Measurements from ENCODE around the gene RAB28. TPM values are rescaled to one million over a fixed set of nuclear protein-coding genes. Genes with fewer than 3 reads are reported as not detected.
A peak's percentile ranks its signal among the peaks of the same experiment; 100 is the strongest.

RAB28 gene
- total and polyA plus RNA-seq, 9 of the 15 experiments (the other 6 are each of a cell fraction or from before 2014, with no cell fraction given) = 6.7 to 40.4 (median 23.0) TPM

DNA sequence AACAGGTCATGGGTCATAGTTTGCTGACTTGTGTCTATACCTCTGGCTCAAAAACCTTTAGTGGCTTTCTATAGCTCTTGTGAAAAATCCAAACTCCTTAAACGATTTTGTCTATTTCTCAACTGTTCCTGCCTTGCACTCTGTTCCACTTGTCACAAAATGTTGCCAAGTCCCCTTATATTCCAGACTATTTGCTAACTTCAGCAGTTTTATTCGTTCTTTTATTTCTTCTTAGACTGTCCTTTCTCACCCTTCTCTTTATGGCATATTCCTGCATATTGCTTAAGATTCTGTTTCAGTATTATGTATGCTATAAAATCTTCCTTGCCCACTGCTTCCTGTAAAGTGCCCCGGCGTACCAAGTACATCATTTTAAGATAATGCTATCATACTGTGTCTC, 80.8 kb downstream of the RAB28 start:
- ATAC-seq (no peak), FAIRE-seq (no peak), DNase-seq (ENCODE audit: extremely low read depth in 1 of 4, low spot score in 3 of 4) (no peak)
- POLR2A ChIA-PET = no interaction called here
- no TSS peak for BruUV-seq (replicated peaks)
- Histone ChIP-seq H3K4me3 (no peak overlapping the region), H3K27me3 (ENCODE audit: control insufficient read depth in 2 of 2, insufficient read depth in 2 of 2, low read length in 2 of 2) (no peaks in the 10 kb centered on the region), H3K36me3 (ENCODE audit: control insufficient read depth, insufficient read depth, low read length) (no peaks in the 10 kb centered on the region), H3K4me1 (replicated peaks in 1 of 2; ENCODE audit: control insufficient read depth in 2 of 2, insufficient read depth in 2 of 2, low read length in 2 of 2) (peaks cover 4 to 9% of the 10 kb centered on the region in 2 experiments; a peak in 3 of 5 replicates), H2AFZ (ENCODE audit: low read depth, low read length) (no peak overlapping the region), H4K20me1 (replicated peaks; ENCODE audit: control insufficient read depth, insufficient read depth, low read length) (no peaks in the 10 kb centered on the region), H3K9me1 (ENCODE audit: control insufficient read depth, insufficient read depth, low read length) (no peaks in the 10 kb centered on the region), H3K27ac (ENCODE audit: extremely low read depth, low read depth, low read length) (no peak overlapping the region), H3K79me2 (ENCODE audit: control insufficient read depth, insufficient read depth, low read length) (peaks cover 3% of the 10 kb centered on the region; the same call in 1 of the 3 replicates), H3K9me3 (replicated peaks; ENCODE audit: control insufficient read depth, insufficient read depth, low read depth, low read length) (no peaks in the 10 kb centered on the region), H3K4me2 (ENCODE audit: insufficient read depth, low read length) (no peak overlapping the region), H3K9ac (ENCODE audit: insufficient read depth in 1 of 2, low read depth in 2 of 2, low read length in 2 of 2) (no peak overlapping the region)
- 69% methylated on average over 4 of the region's 4 CpGs for WGBS (ENCODE audit: insufficient coverage, low coverage, missing lambda C conversion rate)
- in situ Hi-C loops (cut with MboI) = no loop called here
- TF ChIP-seq ZFP30 (CRISPR knock-in tag; IDR thresholded peaks at IDR 0.05; ENCODE audit: borderline replicate concordance) (no peak), C11orf30 (IDR thresholded peaks at IDR 0.05; ENCODE audit: low read depth) (0 out of 2 replicates have a peak, but pooled peaks have one; percentile 25), ZNF316 (IDR thresholded peaks at IDR 0.05) (peak; percentile 56), THAP12 (CRISPR knock-in tag; IDR thresholded peaks at IDR 0.05) (no peak), RBM14 (IDR thresholded peaks at IDR 0.05; ENCODE audit: borderline replicate concordance, insufficient read depth, low read depth, low read length) (no peak), ZBTB34 (CRISPR knock-in tag; IDR thresholded peaks at IDR 0.05) (no peak), KAT8 (IDR thresholded peaks at IDR 0.05; ENCODE audit: low read depth) (no peak)
- TF ChIP-seq, protein P1, sequence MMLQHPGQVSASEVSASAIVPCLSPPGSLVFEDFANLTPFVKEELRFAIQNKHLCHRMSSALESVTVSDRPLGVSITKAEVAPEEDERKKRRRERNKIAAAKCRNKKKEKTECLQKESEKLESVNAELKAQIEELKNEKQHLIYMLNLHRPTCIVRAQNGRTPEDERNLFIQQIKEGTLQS (IDR thresholded peaks at IDR 0.05) = no peak
- TF ChIP-seq, protein P1 (CRISPR knock-in tag; conservative IDR thresholded peaks at IDR 0.05) = no peak
- intact Hi-C loops (cut with micrococcal nuclease) = no loop called here
- CTCF ChIA-PET (ENCODE audit: low intra/inter-chr PET ratio) = no interaction called here
